H9 (cell line): ENCODE data around the gene MRPS15. TPM values are rescaled to one million over a fixed set of nuclear protein-coding genes. Genes with fewer than 3 reads are reported as not detected.

Experiments
- DNase-seq: peaks from one replicate; pipeline ENCODE4 v3.0.0-alpha.2; 2017
- H2AFZ ChIP-seq: one replicate; pipeline ENCODE4 v1.6.1; 2013; ENCODE audit warnings: mild to moderate bottlenecking, low read length, control low read depth, moderate library complexity
- H2AK5ac ChIP-seq: 2 replicates; pipeline ENCODE4 v1.6.1; 2013; ENCODE audit warnings: low read length, control low read depth, mixed read lengths; ENCODE audit not compliant: insufficient read length
- H2BK120ac ChIP-seq: one replicate; pipeline ENCODE4 v1.6.1; 2013; ENCODE audit warnings: low read depth, mild to moderate bottlenecking, low read length, control low read depth, inconsistent platforms; ENCODE audit not compliant: poor library complexity, severe bottlenecking
- H2BK12ac ChIP-seq: 2 replicates; pipeline ENCODE4 v1.6.1; 2013; ENCODE audit warnings: low read length, control low read depth, mixed read lengths, low read depth; ENCODE audit not compliant: insufficient read length
- H2BK15ac ChIP-seq: 2 replicates; pipeline ENCODE4 v1.6.1; 2013; ENCODE audit warnings: low read depth, low read length, control low read depth
- H2BK20ac ChIP-seq: one replicate; pipeline ENCODE4 v1.6.1; 2013; ENCODE audit warnings: low read depth, mild to moderate bottlenecking, low read length, control low read depth, inconsistent platforms; ENCODE audit not compliant: poor library complexity, severe bottlenecking
- H2BK5ac ChIP-seq: 2 replicates; pipeline ENCODE4 v1.6.1; 2013; ENCODE audit warnings: low read length, control low read depth, mixed read lengths; ENCODE audit not compliant: insufficient read length
- H3K14ac ChIP-seq: 2 replicates; pipeline ENCODE4 v1.6.1; 2013; ENCODE audit warnings: low read length, control low read depth; ENCODE audit not compliant: insufficient read depth
- H3K18ac ChIP-seq: 2 replicates; pipeline ENCODE4 v1.6.1; 2013; ENCODE audit warnings: low read depth, mild to moderate bottlenecking, mixed read lengths, low read length, control low read depth; ENCODE audit not compliant: insufficient read length
- H3K23ac ChIP-seq: 2 replicates; pipeline ENCODE4 v1.6.1; 2013; ENCODE audit warnings: low read length, control low read depth, mixed read lengths, low read depth; ENCODE audit not compliant: insufficient read length
- H3K23me2 ChIP-seq: 2 replicates; pipeline ENCODE4 v1.6.1; 2013; ENCODE audit warnings: low read depth, mild to moderate bottlenecking, mixed read lengths, low read length, control low read depth; ENCODE audit not compliant: insufficient read length, poor library complexity, severe bottlenecking
- H3K27ac ChIP-seq: 2 replicates; pipeline ENCODE4 v1.5.1; 2013; ENCODE audit warnings: low read length, control low read depth, mixed read lengths, low read depth; ENCODE audit not compliant: insufficient read length
- H3K27me3 ChIP-seq: 2 replicates; pipeline ENCODE4 v1.6.1; 2013; ENCODE audit warnings: low read length, control low read depth, inconsistent platforms; ENCODE audit not compliant: insufficient read depth
- H3K4ac ChIP-seq: 2 replicates; pipeline ENCODE4 v1.6.1; 2013; ENCODE audit warnings: low read depth, mild to moderate bottlenecking, control low read depth, inconsistent platforms, low read length, moderate library complexity
- H3K4me1 ChIP-seq: 2 replicates; pipeline ENCODE4 v1.6.1; 2013; ENCODE audit warnings: low read length, control low read depth, inconsistent platforms; ENCODE audit not compliant: insufficient read depth
- H3K4me2 ChIP-seq: 2 replicates; pipeline ENCODE4 v1.6.1; 2013; ENCODE audit warnings: low read length, control low read depth, mixed read lengths; ENCODE audit not compliant: insufficient read length, insufficient read depth
- H3K56ac ChIP-seq: 2 replicates; pipeline ENCODE4 v1.6.1; 2013; ENCODE audit warnings: low read depth, mild to moderate bottlenecking, mixed read lengths, low read length, control low read depth; ENCODE audit not compliant: insufficient read length
- H3K79me1 ChIP-seq: 2 replicates; pipeline ENCODE4 v1.6.1; 2013; ENCODE audit warnings: low read depth, mild to moderate bottlenecking, moderate library complexity, low read length, control low read depth, inconsistent platforms; ENCODE audit not compliant: insufficient read depth, poor library complexity, severe bottlenecking
- H3K79me2 ChIP-seq: 2 replicates; pipeline ENCODE4 v1.6.1; 2013; ENCODE audit warnings: low read length, control low read depth, inconsistent platforms; ENCODE audit not compliant: insufficient read depth
- H3K9ac ChIP-seq: 2 replicates; pipeline ENCODE4 v1.6.1; 2013; ENCODE audit warnings: low read length, control low read depth, mixed read lengths; ENCODE audit not compliant: insufficient read length; ENCODE audit errors: extremely low read depth
- H3K9me3 ChIP-seq: one replicate; pipeline ENCODE4 v1.6.1; 2013; ENCODE audit warnings: low read depth, low read length, inconsistent platforms; ENCODE audit not compliant: control insufficient read depth
- H3T11ph ChIP-seq: one replicate; pipeline ENCODE4 v1.6.1; 2013; ENCODE audit warnings: mild to moderate bottlenecking, low read length, control low read depth, inconsistent platforms
- H4K20me1 ChIP-seq: one replicate; pipeline ENCODE4 v1.6.1; 2013; ENCODE audit not compliant: control insufficient read depth, insufficient read length, insufficient read depth
- H4K5ac ChIP-seq: 2 replicates; pipeline ENCODE4 v1.6.1; 2013; ENCODE audit warnings: low read depth, mild to moderate bottlenecking, mixed read lengths, low read length, control low read depth; ENCODE audit not compliant: insufficient read length
- H4K8ac ChIP-seq: replicated peaks from 2 replicates; pipeline ENCODE4 v1.6.1; 2013; ENCODE audit warnings: low read length, control low read depth, mixed read lengths, low read depth; ENCODE audit not compliant: insufficient read length
- H4K91ac ChIP-seq: 2 replicates; pipeline ENCODE4 v1.6.1; 2013; ENCODE audit warnings: low read depth, mild to moderate bottlenecking, moderate library complexity, mixed read lengths, low read length, control low read depth; ENCODE audit not compliant: insufficient read length
- H3K27ac Mint-ChIP-seq, 3 experiments: 2 replicates in 2 of 3; 3 replicates in 1 of 3; pipeline ENCODE4 v1.8.0; 2020 to 2021; ENCODE audit warnings: mixed read lengths in 3 of 3, mild to moderate bottlenecking in 1 of 3, moderate library complexity in 1 of 3
- H3K27me3 Mint-ChIP-seq: 2 replicates; pipeline ENCODE4 v1.8.0; 2021; ENCODE audit warnings: low read depth, mild to moderate bottlenecking, moderate library complexity, mixed read lengths
- H3K36me3 Mint-ChIP-seq, 3 experiments: 2 replicates in 2 of 3; 3 replicates in 1 of 3; pipeline ENCODE4 v1.8.0; 2020 to 2021; ENCODE audit warnings: low read depth in 3 of 3, mixed read lengths in 3 of 3; ENCODE audit not compliant: insufficient read depth in 1 of 3
- H3K4me1 Mint-ChIP-seq, 2 experiments: 2 replicates each; pipeline ENCODE4 v1.8.0; 2020; ENCODE audit warnings: mixed read lengths in 2 of 2
- H3K4me3 Mint-ChIP-seq, 2 experiments: 2 replicates in 1 of 2; 3 replicates in 1 of 2; pipeline ENCODE4 v1.8.0; 2020 to 2021; ENCODE audit warnings: mild to moderate bottlenecking in 2 of 2, mixed read lengths in 2 of 2, moderate library complexity in 1 of 2
- H3K9me3 Mint-ChIP-seq, 2 experiments: 2 replicates in 1 of 2; 3 replicates in 1 of 2; pipeline ENCODE4 v1.8.0; 2020; ENCODE audit warnings: mild to moderate bottlenecking in 2 of 2, mixed read lengths in 2 of 2, moderate library complexity in 1 of 2
- CTCF ChIP-seq: fragments of 200-600 bp; sonication (generic); conservative IDR thresholded peaks from 3 replicates; pipeline ENCODE4 v1.8.0; 2021; ENCODE audit warnings: antibody characterized with exemption, mild to moderate bottlenecking
- WGBS: extraction: QIAGEN DNeasy Blood & Tissue Kit; methylation state at CpG from one replicate; pipeline ENCODE4 v1.1.7; 2013; ENCODE audit warnings: missing lambda C conversion rate, low lambda C conversion rate, mixed read lengths; ENCODE audit not compliant: insufficient read length; ENCODE audit errors: extremely low coverage; 5-methylcytosine and 5-hydroxymethylcytosine counted together
- total RNA-seq: library from RNA; stranded (reverse); gene quantifications from 2 replicates; pipeline ENCODE4 v1.2.1, GENCODE V29; 2021

MRPS15 gene
- total RNA-seq, 1 experiment from 2014 or later = 111 TPM

- Mint-ChIP-seq H3K4me3 (no peak overlapping the region), H3K27me3 (peaks cover 29% of the 10 kb centered on the region), H3K36me3 (no peaks in the 10 kb centered on the region), H3K27ac (no peak overlapping the region), H3K9me3 (peaks cover 0 to 8% of the 10 kb centered on the region in 2 experiments; a peak in 3 of 5 replicates), H3K4me1 (peaks cover 23 to 25% of the 10 kb centered on the region in 2 experiments)
- H3K79me2 ChIP-seq = no peaks in the 10 kb centered on the region
- DNase-seq = no peak
- H2BK12ac ChIP-seq = no peak overlapping the region
- H3K56ac ChIP-seq = no peak overlapping the region
- no peak overlapping the region for H4K8ac ChIP-seq
- H2BK20ac ChIP-seq = no peak overlapping the region
- H4K91ac ChIP-seq = no peak overlapping the region
- no peaks in the 10 kb centered on the region for H3K79me1 ChIP-seq
- H3K23ac ChIP-seq = no peak overlapping the region
- H3K27ac ChIP-seq = no peak overlapping the region
- no peak overlapping the region for H2AK5ac ChIP-seq
- H3K4me1 ChIP-seq = no peaks in the 10 kb centered on the region; the same call in 1 of the 2 replicates
- TF ChIP-seq CTCF = no peak
- H2BK5ac ChIP-seq = no peak overlapping the region
- H3K18ac ChIP-seq = no peak overlapping the region
- H3T11ph ChIP-seq = no peak overlapping the region
- no CpG with 5 or more reads among the region's 2 CpGs for WGBS
- H3K27me3 ChIP-seq = no peaks in the 10 kb centered on the region
- no peaks in the 10 kb centered on the region for H3K23me2 ChIP-seq
- H2AFZ ChIP-seq = no peak overlapping the region
- no peak overlapping the region for H3K4me2 ChIP-seq
- H3K4ac ChIP-seq = no peak overlapping the region
- no peak overlapping the region for H4K5ac ChIP-seq
- no peak overlapping the region for H3K9ac ChIP-seq
- no peaks in the 10 kb centered on the region for H3K9me3 ChIP-seq
- no peak overlapping the region for H3K14ac ChIP-seq
- no peak overlapping the region for H2BK120ac ChIP-seq
- H2BK15ac ChIP-seq = no peak overlapping the region
- H4K20me1 ChIP-seq = no peaks in the 10 kb centered on the region
Observed at GRCh38 chr1:36486093-36486438, 21.9 kb upstream of the MRPS15 start.
